Liver (tissue), 9 donors: ENCODE results near the gene TMPRSS3. TPM values are rescaled to one million over a fixed set of nuclear protein-coding genes. Genes with fewer than 3 reads are reported as not detected.

Experiments
- DNase-seq: peaks from one replicate; pipeline ENCODE4 v3.0.0-alpha.2; 2017; ENCODE audit warnings: low spot score
- H3K27ac ChIP-seq, 2 donors: one replicate each; pipeline ENCODE4 v1.7.0; 2013; ENCODE audit warnings: inconsistent platforms in 2 of 2, low read length in 2 of 2, control low read depth in 1 of 2, low read depth in 1 of 2, mild to moderate bottlenecking in 1 of 2
- H3K27me3 ChIP-seq, 4 donors: one replicate each; pipeline versions ENCODE4 v1.6.1 to v1.7.0; 2013; ENCODE audit warnings: low read length in 3 of 4, inconsistent platforms in 1 of 4, mild to moderate bottlenecking in 1 of 4, moderate library complexity in 1 of 4; ENCODE audit not compliant: control insufficient read depth in 4 of 4, insufficient read depth in 4 of 4
- H3K36me3 ChIP-seq, 4 donors: one replicate each; pipeline versions ENCODE4 v1.6.1 to v1.7.0; 2013; ENCODE audit warnings: low read length in 3 of 4, mild to moderate bottlenecking in 3 of 4, low read depth in 1 of 4, moderate library complexity in 1 of 4; ENCODE audit not compliant: control insufficient read depth in 4 of 4, insufficient read depth in 3 of 4
- H3K4me1 ChIP-seq, 4 donors: one replicate each; pipeline versions ENCODE4 v1.6.1 to v1.7.0; 2013; ENCODE audit warnings: low read length in 3 of 4, mild to moderate bottlenecking in 3 of 4, moderate library complexity in 1 of 4; ENCODE audit not compliant: control insufficient read depth in 4 of 4, insufficient read depth in 4 of 4
- H3K4me3 ChIP-seq, 3 donors: one replicate each; pipeline versions ENCODE4 v1.6.1 to v1.7.0; 2013; ENCODE audit warnings: low read length in 3 of 3, control low read depth in 1 of 3, low read depth in 1 of 3, mild to moderate bottlenecking in 1 of 3
- H3K9ac ChIP-seq, 2 donors: one replicate each; pipeline ENCODE4 v1.7.0; 2013; ENCODE audit warnings: low read length in 2 of 2, mild to moderate bottlenecking in 2 of 2, moderate library complexity in 2 of 2, control low read depth in 1 of 2, low read depth in 1 of 2
- H3K9me3 ChIP-seq, 4 donors: one replicate each; pipeline versions ENCODE4 v1.6.1 to v1.7.0; 2013; ENCODE audit warnings: low read length in 3 of 4; ENCODE audit not compliant: control insufficient read depth in 4 of 4
- EGR1 ChIP-seq, 2 donors: IDR thresholded peaks; 2 replicates each; pipeline ENCODE4 v1.6.1; 2016 to 2018; ENCODE audit warnings: antibody characterized with exemption in 2 of 2, low read depth in 2 of 2
- FOXA1 ChIP-seq: IDR thresholded peaks from 2 replicates; pipeline ENCODE4 v1.6.1; 2016; ENCODE audit warnings: antibody characterized with exemption
- FOXA2 ChIP-seq: IDR thresholded peaks from 2 replicates; pipeline ENCODE4 v1.6.1; 2016; ENCODE audit warnings: antibody characterized with exemption
- GABPA ChIP-seq, 2 donors: IDR thresholded peaks in 1 of 2; conservative IDR thresholded peaks in 1 of 2; 2 replicates each; pipeline ENCODE4 v1.6.1; 2016; ENCODE audit warnings: antibody characterized with exemption in 2 of 2, mild to moderate bottlenecking in 1 of 2, moderate library complexity in 1 of 2
- HNF4A ChIP-seq, 2 donors: conservative IDR thresholded peaks; 2 replicates each; pipeline ENCODE4 v1.6.1; 2016; ENCODE audit warnings: antibody characterized with exemption in 2 of 2, mild to moderate bottlenecking in 2 of 2
- HNF4G ChIP-seq: IDR thresholded peaks from 2 replicates; pipeline ENCODE4 v1.6.1; 2016; ENCODE audit warnings: antibody characterized with exemption
- JUND ChIP-seq, 2 donors: IDR thresholded peaks; 2 replicates each; pipeline ENCODE4 v1.6.1; 2016; ENCODE audit warnings: antibody characterized with exemption in 2 of 2
- NR2F2 ChIP-seq: IDR thresholded peaks from 2 replicates; pipeline ENCODE4 v1.6.1; 2016; ENCODE audit warnings: antibody characterized with exemption
- RAD21 ChIP-seq, 2 donors: IDR thresholded peaks; 2 replicates each; pipeline ENCODE4 v1.6.1; 2016; ENCODE audit warnings: antibody characterized with exemption in 2 of 2, mild to moderate bottlenecking in 2 of 2
- RXRA ChIP-seq, 2 donors: IDR thresholded peaks; 2 replicates each; pipeline ENCODE4 v1.6.1; 2017 to 2018; ENCODE audit warnings: antibody characterized with exemption in 2 of 2, mild to moderate bottlenecking in 1 of 2
- SP1 ChIP-seq: IDR thresholded peaks from 2 replicates; pipeline ENCODE4 v1.6.1; 2018; ENCODE audit warnings: antibody characterized with exemption, mild to moderate bottlenecking
- TAF1 ChIP-seq: conservative IDR thresholded peaks from 2 replicates; pipeline ENCODE4 v1.6.1; 2016; ENCODE audit warnings: antibody characterized with exemption, mild to moderate bottlenecking
- YY1 ChIP-seq: IDR thresholded peaks from 2 replicates; pipeline ENCODE4 v1.6.1; 2016; ENCODE audit warnings: antibody characterized with exemption, mild to moderate bottlenecking
- WGBS: extraction: QIAGEN DNeasy Blood & Tissue Kit; methylation state at CpG from one replicate; pipeline ENCODE4 v1.1.7; 2013; 5-methylcytosine and 5-hydroxymethylcytosine counted together
- polyA plus RNA-seq, 2 donors: library from polyadenylated mRNA; stranded (reverse) in 1 of 2; unstranded in 1 of 2; fragments of 200-250 nt in 1 of 2; fragments of >200 nt in 1 of 2; fragmentation: Nextera tagmentation in 1 of 2; extraction: Ambion mirVana in 1 of 2; gene quantifications; one replicate each; pipeline versions ENCODE4 v1.2.1 to v1.2.3, GENCODE V29; 2013 to 2015
- total RNA-seq, 2 donors: library from RNA; depleted of rRNA; stranded (reverse); fragments of >200 nt; gene quantifications; one replicate each; pipeline ENCODE4 v1.2.3, GENCODE V29; 2014
- TF ChIP-seq, protein P1 (sequence below): fragments of 150-350 bp; IDR thresholded peaks from 2 replicates; pipeline ENCODE4 v1.5.1; 2017; ENCODE audit warnings: improper control_type of control experiment, low read depth, low read length; ENCODE audit not compliant: missing input control
- TF ChIP-seq, protein P2 (sequence below): IDR thresholded peaks from 2 replicates; pipeline ENCODE4 v1.6.1; 2016; ENCODE audit warnings: antibody characterized with exemption
- TF ChIP-seq, protein P3 (sequence below): IDR thresholded peaks from 2 replicates; pipeline ENCODE4 v1.6.1; 2016; ENCODE audit warnings: antibody characterized with exemption, mild to moderate bottlenecking
- TF ChIP-seq, protein P4 (sequence below): IDR thresholded peaks from 2 replicates; pipeline ENCODE4 v1.6.1; 2016; ENCODE audit warnings: antibody characterized with exemption
- TF ChIP-seq, protein P5 (sequence below): IDR thresholded peaks from 2 replicates; pipeline ENCODE4 v1.6.1; 2016; ENCODE audit warnings: antibody characterized with exemption
- donor health status: healthy.
- donor health status: healthy.
- donor health status: healthy.
- donor health status: healthy.
- donor health status: healthy.

TMPRSS3 gene
- total and polyA plus RNA-seq, 4 donors = 0.25 to 0.50 TPM; not detected in 2

DNA sequence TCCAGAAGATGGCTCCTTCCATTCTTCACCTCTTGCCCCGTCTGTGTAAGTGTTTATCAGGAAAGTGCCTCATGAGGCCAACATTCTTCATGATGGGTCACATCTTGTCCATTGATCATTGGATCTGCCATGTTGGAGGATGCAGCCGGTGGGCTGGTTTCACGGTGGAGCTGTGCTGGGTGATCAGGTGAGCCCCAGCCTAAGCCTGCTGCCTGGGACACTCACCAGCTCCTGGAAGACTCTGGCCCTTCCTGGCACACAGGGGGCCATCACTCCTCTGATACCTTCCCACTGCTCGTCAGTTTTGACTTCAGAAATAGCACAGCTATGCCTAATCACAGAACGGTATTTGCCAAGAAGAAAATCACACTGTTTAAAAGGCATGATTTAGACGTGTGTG, 46.1 kb upstream of the TMPRSS3 start:
- Histone ChIP-seq H3K9me3 (no peaks in the 10 kb centered on the region), H3K27me3 (peaks cover 0 to 3% (median 0%) of the 10 kb centered on the region in 4 donors), H3K4me3 (no peak overlapping the region), H3K36me3 (no peaks in the 10 kb centered on the region), H3K27ac (no peak overlapping the region), H3K9ac (no peak overlapping the region), H3K4me1 (no peaks in the 10 kb centered on the region)
- WGBS = 75% methylated on average over 6 of the region's 6 CpGs
- TF ChIP-seq, protein P1, sequence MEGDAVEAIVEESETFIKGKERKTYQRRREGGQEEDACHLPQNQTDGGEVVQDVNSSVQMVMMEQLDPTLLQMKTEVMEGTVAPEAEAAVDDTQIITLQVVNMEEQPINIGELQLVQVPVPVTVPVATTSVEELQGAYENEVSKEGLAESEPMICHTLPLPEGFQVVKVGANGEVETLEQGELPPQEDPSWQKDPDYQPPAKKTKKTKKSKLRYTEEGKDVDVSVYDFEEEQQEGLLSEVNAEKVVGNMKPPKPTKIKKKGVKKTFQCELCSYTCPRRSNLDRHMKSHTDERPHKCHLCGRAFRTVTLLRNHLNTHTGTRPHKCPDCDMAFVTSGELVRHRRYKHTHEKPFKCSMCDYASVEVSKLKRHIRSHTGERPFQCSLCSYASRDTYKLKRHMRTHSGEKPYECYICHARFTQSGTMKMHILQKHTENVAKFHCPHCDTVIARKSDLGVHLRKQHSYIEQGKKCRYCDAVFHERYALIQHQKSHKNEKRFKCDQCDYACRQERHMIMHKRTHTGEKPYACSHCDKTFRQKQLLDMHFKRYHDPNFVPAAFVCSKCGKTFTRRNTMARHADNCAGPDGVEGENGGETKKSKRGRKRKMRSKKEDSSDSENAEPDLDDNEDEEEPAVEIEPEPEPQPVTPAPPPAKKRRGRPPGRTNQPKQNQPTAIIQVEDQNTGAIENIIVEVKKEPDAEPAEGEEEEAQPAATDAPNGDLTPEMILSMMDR = no peak
- TF ChIP-seq, protein P2, sequence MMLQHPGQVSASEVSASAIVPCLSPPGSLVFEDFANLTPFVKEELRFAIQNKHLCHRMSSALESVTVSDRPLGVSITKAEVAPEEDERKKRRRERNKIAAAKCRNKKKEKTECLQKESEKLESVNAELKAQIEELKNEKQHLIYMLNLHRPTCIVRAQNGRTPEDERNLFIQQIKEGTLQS = no peak
- TF ChIP-seq, protein P3, sequence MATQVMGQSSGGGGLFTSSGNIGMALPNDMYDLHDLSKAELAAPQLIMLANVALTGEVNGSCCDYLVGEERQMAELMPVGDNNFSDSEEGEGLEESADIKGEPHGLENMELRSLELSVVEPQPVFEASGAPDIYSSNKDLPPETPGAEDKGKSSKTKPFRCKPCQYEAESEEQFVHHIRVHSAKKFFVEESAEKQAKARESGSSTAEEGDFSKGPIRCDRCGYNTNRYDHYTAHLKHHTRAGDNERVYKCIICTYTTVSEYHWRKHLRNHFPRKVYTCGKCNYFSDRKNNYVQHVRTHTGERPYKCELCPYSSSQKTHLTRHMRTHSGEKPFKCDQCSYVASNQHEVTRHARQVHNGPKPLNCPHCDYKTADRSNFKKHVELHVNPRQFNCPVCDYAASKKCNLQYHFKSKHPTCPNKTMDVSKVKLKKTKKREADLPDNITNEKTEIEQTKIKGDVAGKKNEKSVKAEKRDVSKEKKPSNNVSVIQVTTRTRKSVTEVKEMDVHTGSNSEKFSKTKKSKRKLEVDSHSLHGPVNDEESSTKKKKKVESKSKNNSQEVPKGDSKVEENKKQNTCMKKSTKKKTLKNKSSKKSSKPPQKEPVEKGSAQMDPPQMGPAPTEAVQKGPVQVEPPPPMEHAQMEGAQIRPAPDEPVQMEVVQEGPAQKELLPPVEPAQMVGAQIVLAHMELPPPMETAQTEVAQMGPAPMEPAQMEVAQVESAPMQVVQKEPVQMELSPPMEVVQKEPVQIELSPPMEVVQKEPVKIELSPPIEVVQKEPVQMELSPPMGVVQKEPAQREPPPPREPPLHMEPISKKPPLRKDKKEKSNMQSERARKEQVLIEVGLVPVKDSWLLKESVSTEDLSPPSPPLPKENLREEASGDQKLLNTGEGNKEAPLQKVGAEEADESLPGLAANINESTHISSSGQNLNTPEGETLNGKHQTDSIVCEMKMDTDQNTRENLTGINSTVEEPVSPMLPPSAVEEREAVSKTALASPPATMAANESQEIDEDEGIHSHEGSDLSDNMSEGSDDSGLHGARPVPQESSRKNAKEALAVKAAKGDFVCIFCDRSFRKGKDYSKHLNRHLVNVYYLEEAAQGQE = no peak
- TF ChIP-seq SP1 (no peak), FOXA2 (no peak), TAF1 (no peak), EGR1 (IDR thresholded peaks at IDR 0.05; ENCODE audit: low read depth in 2 of 2) (no peak), RXRA (IDR thresholded peaks at IDR 0.05) (no peak), HNF4A (conservative IDR thresholded peaks at IDR 0.05) (no peak), RAD21 (IDR thresholded peaks at IDR 0.05) (no peak), YY1 (no peak), NR2F2 (no peak), HNF4G (no peak), FOXA1 (no peak), GABPA (IDR thresholded peaks at IDR 0.05 in 1 of 2, conservative IDR thresholded peaks at IDR 0.05 in 1 of 2) (no peak), JUND (IDR thresholded peaks at IDR 0.05) (no peak)
- TF ChIP-seq, protein P4, sequence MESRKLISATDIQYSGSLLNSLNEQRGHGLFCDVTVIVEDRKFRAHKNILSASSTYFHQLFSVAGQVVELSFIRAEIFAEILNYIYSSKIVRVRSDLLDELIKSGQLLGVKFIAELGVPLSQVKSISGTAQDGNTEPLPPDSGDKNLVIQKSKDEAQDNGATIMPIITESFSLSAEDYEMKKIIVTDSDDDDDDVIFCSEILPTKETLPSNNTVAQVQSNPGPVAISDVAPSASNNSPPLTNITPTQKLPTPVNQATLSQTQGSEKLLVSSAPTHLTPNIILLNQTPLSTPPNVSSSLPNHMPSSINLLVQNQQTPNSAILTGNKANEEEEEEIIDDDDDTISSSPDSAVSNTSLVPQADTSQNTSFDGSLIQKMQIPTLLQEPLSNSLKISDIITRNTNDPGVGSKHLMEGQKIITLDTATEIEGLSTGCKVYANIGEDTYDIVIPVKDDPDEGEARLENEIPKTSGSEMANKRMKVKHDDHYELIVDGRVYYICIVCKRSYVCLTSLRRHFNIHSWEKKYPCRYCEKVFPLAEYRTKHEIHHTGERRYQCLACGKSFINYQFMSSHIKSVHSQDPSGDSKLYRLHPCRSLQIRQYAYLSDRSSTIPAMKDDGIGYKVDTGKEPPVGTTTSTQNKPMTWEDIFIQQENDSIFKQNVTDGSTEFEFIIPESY = no peak
- TF ChIP-seq, protein P5, sequence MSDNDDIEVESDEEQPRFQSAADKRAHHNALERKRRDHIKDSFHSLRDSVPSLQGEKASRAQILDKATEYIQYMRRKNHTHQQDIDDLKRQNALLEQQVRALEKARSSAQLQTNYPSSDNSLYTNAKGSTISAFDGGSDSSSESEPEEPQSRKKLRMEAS = no peak
- DNase-seq = no peak
